Body of pancreas (tissue), 4 donors: ENCODE measurements around the gene ADORA1. TPM values are rescaled to one million over a fixed set of nuclear protein-coding genes. Genes with fewer than 3 reads are reported as not detected.

Experiments
- ATAC-seq: fragments of 150-250 bp; one replicate; pipeline ENCODE4 v1.9.1; 2016
- DNase-seq, 4 donors: peaks; one replicate each; pipeline ENCODE4 v3.0.0-alpha.2; 2019
- H3K27ac ChIP-seq, 4 donors: fragments of 200-600 bp; sonication (generic); 1 replicate in 3 of 4; 2 replicates in 1 of 4; pipeline versions ENCODE4 v1.5.1 to v1.6.1; 2016 to 2019; ENCODE audit warnings: mild to moderate bottlenecking in 1 of 4, mixed read lengths in 1 of 4, moderate library complexity in 1 of 4
- H3K27me3 ChIP-seq, 2 donors: fragments of 200-600 bp; sonication (generic); one replicate each; pipeline ENCODE4 v1.6.0; 2016; ENCODE audit warnings: mild to moderate bottlenecking in 1 of 2
- H3K36me3 ChIP-seq, 2 donors: fragments of 200-600 bp; sonication (generic); replicated peaks in 1 of 2; 2 replicates each; pipeline ENCODE4 v1.5.1; 2016; ENCODE audit warnings: low read depth in 2 of 2; ENCODE audit not compliant: insufficient read depth in 1 of 2
- H3K4me1 ChIP-seq: fragments of 200-600 bp; sonication (generic); one replicate; pipeline ENCODE4 v1.6.0; 2016
- H3K4me3 ChIP-seq, 2 donors: fragments of 200-600 bp; sonication (generic); 1 replicate in 1 of 2; 2 replicates in 1 of 2; pipeline ENCODE4 v1.5.1; 2016 to 2019
- H3K9me3 ChIP-seq, 3 donors: fragments of 200-600 bp; sonication (generic); 1 replicate in 2 of 3; 2 replicates in 1 of 3; pipeline ENCODE4 v1.5.1; 2016
- POLR2A ChIP-seq, 3 donors: fragments of 450-650 bp; IDR thresholded peaks; one replicate each; pipeline ENCODE4 v1.6.1; 2016; ENCODE audit warnings: antibody characterized with exemption in 3 of 3, mild to moderate bottlenecking in 2 of 3
- WGBS, 2 donors: methylation state at CpG; one replicate each; pipeline ENCODE4 v1.1.5; 2017; 5-methylcytosine and 5-hydroxymethylcytosine counted together
- intact Hi-C: fragments of 100-400 bp; cut with DNase I; formaldehyde crosslinking; loops from one replicate; pipeline ENCODE4 v1.15.1; 2023
- total RNA-seq, 2 donors: library from RNA; depleted of rRNA; stranded (reverse); fragments of >200 nt; gene quantifications; one replicate each; pipeline ENCODE4 v1.1.0, GENCODE V29; 2016
- TF ChIP-seq, protein P1 (sequence below), 7 experiments: fragments of 450-650 bp in 4 of 7; fragments of 200-600 bp in 3 of 7; sonication (generic) in 3 of 7; IDR thresholded peaks; one replicate each; pipeline ENCODE4 v1.5.1; 2016 to 2019; ENCODE audit warnings: antibody characterized with exemption in 7 of 7

Gene ADORA1
- total RNA-seq, 2 donors from 2014 or later: 16.1 to 21.1 TPM

DNA sequence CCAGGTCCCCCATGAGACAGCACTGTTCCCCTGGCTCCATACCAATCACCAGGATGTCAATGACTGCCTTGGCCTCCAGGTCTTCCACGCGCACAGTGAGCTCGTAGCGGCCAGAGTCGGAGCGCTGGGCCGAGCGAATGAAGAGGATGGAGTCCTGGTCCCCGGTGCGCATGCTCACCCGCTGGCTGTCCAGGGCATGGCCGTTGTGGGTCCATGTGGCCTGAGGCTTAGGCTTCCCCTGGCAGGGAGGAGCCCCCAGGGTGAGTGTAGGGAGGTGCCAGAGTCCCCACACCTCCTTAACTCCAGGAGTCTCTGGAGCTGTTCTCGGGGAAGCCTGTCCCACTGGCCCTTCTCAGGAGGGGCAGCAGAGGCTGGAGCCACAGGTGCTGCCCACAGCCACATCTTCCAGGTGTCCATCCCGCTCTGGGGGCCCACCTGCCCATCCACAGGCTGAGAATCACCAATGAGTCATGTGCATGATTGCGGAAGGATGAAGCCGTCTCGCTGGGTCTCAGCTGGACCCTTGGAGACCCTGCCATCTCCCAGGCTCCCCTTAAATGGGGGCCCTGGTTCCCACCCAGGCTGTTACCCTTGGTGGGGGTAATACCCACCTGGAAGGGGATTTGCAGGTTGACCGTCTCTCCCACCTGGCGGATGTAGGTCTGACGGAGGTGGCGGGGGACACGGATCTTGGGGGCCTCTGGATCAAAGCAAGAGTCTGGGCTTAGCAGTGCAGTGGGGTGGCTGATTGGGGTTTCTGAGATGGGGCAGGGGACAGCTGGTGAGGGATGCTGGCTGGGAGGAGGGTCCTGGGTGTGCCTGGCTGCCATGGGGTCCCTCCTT is 44.0 kb downstream of the ADORA1 start:
- peaks cover 22% of the 10 kb centered on the region for H3K4me1 ChIP-seq
- H3K27ac ChIP-seq: no peak overlapping the region
- ATAC-seq (no peak), DNase-seq (no peak)
- WGBS, 2 donors: 87 to 91% methylated on average over 18 to 22 of the region's 22 CpGs
- intact Hi-C loops: loop anchor here (5.0 kb wide), 2 partner anchors 54 to 129 kb away; no protein-coding TSS in a partner anchor
- no peak overlapping the region for H3K4me3 ChIP-seq
- no peak for TF ChIP-seq POLR2A (IDR thresholded peaks at IDR 0.05)
- TF ChIP-seq, protein P1, sequence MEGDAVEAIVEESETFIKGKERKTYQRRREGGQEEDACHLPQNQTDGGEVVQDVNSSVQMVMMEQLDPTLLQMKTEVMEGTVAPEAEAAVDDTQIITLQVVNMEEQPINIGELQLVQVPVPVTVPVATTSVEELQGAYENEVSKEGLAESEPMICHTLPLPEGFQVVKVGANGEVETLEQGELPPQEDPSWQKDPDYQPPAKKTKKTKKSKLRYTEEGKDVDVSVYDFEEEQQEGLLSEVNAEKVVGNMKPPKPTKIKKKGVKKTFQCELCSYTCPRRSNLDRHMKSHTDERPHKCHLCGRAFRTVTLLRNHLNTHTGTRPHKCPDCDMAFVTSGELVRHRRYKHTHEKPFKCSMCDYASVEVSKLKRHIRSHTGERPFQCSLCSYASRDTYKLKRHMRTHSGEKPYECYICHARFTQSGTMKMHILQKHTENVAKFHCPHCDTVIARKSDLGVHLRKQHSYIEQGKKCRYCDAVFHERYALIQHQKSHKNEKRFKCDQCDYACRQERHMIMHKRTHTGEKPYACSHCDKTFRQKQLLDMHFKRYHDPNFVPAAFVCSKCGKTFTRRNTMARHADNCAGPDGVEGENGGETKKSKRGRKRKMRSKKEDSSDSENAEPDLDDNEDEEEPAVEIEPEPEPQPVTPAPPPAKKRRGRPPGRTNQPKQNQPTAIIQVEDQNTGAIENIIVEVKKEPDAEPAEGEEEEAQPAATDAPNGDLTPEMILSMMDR (IDR thresholded peaks at IDR 0.05): no peak
- no peaks in the 10 kb centered on the region for H3K36me3 ChIP-seq
- no peaks in the 10 kb centered on the region for H3K27me3 ChIP-seq
- H3K9me3 ChIP-seq: no peaks in the 10 kb centered on the region

DNA sequence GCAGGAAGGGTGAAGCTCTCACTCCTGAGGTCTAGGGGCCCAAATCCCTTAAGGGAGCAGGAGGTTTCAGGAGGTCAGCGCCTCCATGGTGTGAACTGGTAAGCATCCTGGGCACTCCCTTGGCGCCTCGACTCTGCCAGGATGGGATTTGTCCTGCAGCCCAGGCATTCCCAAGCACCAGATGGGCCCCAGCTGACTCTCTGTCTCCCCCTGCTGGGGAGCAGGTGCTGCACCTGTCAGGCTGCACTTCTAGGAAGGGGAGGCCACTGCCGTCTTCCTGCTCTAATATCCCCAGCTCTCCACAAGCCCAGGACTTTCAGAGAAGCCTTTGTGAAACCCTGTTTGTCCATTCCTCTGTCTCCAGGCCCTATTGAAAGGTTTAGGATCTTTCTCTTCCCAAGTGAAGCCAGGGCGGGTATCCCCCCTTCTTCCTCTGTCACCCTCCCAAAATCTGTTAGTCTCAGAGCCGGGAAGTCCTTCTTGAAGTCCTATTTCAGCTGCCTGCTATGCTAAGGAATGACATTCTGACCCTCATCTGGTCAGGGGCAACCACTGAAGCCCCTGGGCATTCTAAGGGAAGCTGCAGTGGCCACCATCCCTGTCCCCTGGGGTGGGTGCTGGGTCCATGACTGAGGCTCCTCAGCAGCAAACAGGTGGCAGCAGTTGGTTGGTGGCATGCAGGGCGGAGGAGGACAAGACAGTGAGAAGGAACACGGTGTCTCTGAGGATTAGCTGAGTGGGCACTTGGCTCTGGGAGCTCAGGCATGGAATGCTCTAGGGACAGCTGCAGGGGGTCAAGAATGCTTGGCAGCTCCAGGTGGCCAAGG is 44.9 kb downstream of the ADORA1 start:
- intact Hi-C loops: loop anchor here (5.0 kb wide), 2 partner anchors 55 to 130 kb away; no protein-coding TSS in a partner anchor
- no peaks in the 10 kb centered on the region for H3K27me3 ChIP-seq
- 33 to 38% methylated on average over 4 to 8 of the region's 8 CpGs for WGBS, 2 donors
- H3K36me3 ChIP-seq: no peaks in the 10 kb centered on the region
- H3K4me1 ChIP-seq: peaks cover 20% of the 10 kb centered on the region
- ATAC-seq (peak; percentile 74), DNase-seq (peak; percentile 74 to 79 (median 78))
- H3K27ac ChIP-seq: peak overlapping the region in 1 of 4 donors; percentile 2
- no peak for TF ChIP-seq POLR2A (IDR thresholded peaks at IDR 0.05)
- TF ChIP-seq, protein P1 (IDR thresholded peaks at IDR 0.05): peak; percentile 84 to 94 (median 90)
- no peaks in the 10 kb centered on the region for H3K9me3 ChIP-seq
- no peak overlapping the region for H3K4me3 ChIP-seq

DNA sequence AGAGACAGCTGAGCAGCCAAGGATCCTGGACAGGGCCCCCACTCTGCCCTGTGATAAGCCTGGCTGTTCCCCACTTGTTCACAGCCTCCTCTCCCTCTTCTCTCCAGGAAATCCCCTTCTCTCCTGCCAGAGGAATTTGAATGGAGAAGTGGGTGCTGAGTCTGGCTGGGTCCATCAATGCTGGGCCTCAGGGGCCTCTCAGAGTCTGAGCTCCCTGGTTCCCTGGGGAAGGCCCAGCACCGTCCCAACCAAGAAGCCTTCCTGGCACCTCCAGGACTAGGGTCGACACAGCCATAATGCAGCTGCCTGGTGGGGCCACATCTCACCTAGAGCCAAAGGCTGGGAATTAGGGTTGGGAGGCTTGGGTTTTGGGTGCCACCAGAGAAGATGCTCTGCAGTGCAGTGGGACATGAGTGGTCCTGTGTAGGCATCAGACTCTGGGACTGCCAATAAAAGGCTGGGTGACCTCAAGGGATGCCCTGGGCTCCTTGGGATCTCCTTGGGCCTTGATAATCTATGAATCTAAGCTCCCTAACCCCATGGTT is 45.6 kb downstream of the ADORA1 start:
- 34 to 65% methylated on average over 2 of the region's 2 CpGs for WGBS, 2 donors
- no peak overlapping the region for H3K4me3 ChIP-seq
- H3K9me3 ChIP-seq: no peaks in the 10 kb centered on the region
- H3K36me3 ChIP-seq: no peaks in the 10 kb centered on the region
- H3K4me1 ChIP-seq: peaks cover 20% of the 10 kb centered on the region
- H3K27ac ChIP-seq: peak overlapping the region in 1 of 4 donors; percentile 2
- intact Hi-C loops: loop anchor here (5.0 kb wide), 2 partner anchors 56 to 131 kb away; no protein-coding TSS in a partner anchor
- DNase-seq: no peak
- ATAC-seq: peak; percentile 22
- no peaks in the 10 kb centered on the region for H3K27me3 ChIP-seq
- TF ChIP-seq, protein P1 (IDR thresholded peaks at IDR 0.05): no peak
- TF ChIP-seq POLR2A (IDR thresholded peaks at IDR 0.05): no peak

DNA sequence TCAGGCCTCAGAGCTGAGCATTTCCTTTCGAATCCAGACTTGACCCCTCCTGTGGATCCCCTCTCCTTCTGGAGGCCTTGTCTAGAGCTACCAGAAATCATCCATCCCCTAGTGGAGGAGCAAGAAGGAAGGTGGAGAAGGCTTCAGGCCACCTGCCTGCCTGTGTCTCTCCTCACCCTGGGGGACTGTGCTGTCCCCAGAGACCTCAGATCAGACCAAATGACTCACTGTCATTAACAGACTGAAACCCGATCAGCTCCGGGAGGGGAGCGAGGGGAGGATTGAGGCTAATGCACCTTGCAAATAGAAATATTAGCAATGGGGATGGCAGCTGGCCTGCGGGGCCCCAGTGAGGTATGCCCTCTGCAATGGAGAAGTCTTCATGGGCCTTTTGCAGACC is 46.0 kb downstream of the ADORA1 start:
- WGBS, 2 donors: 64 to 66% methylated on average over 5 of the region's 5 CpGs

More for the DNA sequence above, 46.0 kb downstream of the ADORA1 start:
- no peaks in the 10 kb centered on the region for H3K9me3 ChIP-seq
- H3K27ac ChIP-seq: no peak overlapping the region
- ATAC-seq (no peak), DNase-seq (no peak)
- no peaks in the 10 kb centered on the region for H3K27me3 ChIP-seq
- H3K36me3 ChIP-seq: no peaks in the 10 kb centered on the region
- H3K4me3 ChIP-seq: no peak overlapping the region
- TF ChIP-seq POLR2A (IDR thresholded peaks at IDR 0.05): no peak
- TF ChIP-seq, protein P1 (IDR thresholded peaks at IDR 0.05): no peak
- peaks cover 20% of the 10 kb centered on the region for H3K4me1 ChIP-seq
- intact Hi-C loops: loop anchor here (5.0 kb wide), 2 partner anchors 56 to 131 kb away; no protein-coding TSS in a partner anchor
